GM12892 (cell line): Measurements from ENCODE around the gene CLCF1.

ENCODE experiments used
- POLR2A ChIP-seq: IDR thresholded peaks from 2 replicates; pipeline ENCODE4 v1.6.1; 2011; ENCODE audit warnings: low read depth, low read length, control low read depth
- TAF1 ChIP-seq: IDR thresholded peaks from 2 replicates; pipeline ENCODE4 v1.6.1; 2011; ENCODE audit warnings: low read depth, mild to moderate bottlenecking, control low read depth, low read length, borderline replicate concordance

GRCh38 chr11:67371911-67372320 is 1.5 kb downstream of the CLCF1 start:
- TF ChIP-seq POLR2A, result no peak
- TF ChIP-seq TAF1, result no peak
